Naive thymus-derived CD8-positive, alpha-beta T cell (primary cell): ENCODE measurements around the gene ZFP69B. TPM values are rescaled to one million over a fixed set of nuclear protein-coding genes. Genes with fewer than 3 reads are reported as not detected.
"Not testable (repeated sequence)": the region's sequence is repeated elsewhere in the genome, so short reads cannot be mapped to it uniquely, and the experiment has no call there.

Experiments
- ATAC-seq, 2 donors: fragments of 150-1000 bp; cut with Tn5 transposase in 1 of 2; sonication (Bioruptor Pico), chemical (Tn5 transposase) in 1 of 2; 1 replicate in 1 of 2; 2 replicates in 1 of 2; pipeline ENCODE4 v1.10.0; 2021; ENCODE audit warnings: mild to moderate bottlenecking in 2 of 2, moderate library complexity in 2 of 2
- POLR2A ChIA-PET: fragments of 350-600 bp; sonication (Branson Sonifier 250); formaldehyde crosslinking; loops from one replicate; lab custom pipeline; 2021; ENCODE audit warnings: antibody characterized with exemption; lab: Charles Lee
- DNase-seq, 10 donors: peaks; one replicate each; pipeline versions ENCODE4 v3.0.0 to v3.0.0-alpha.2; 2020 to 2022
- H3K27ac Mint-ChIP-seq, 10 donors: one replicate each; pipeline ENCODE4 v1.8.0; 2020 to 2022; ENCODE audit warnings: mild to moderate bottlenecking in 10 of 10, mixed read lengths in 10 of 10, moderate library complexity in 4 of 10, inconsistent platforms in 1 of 10
- H3K27me3 Mint-ChIP-seq, 5 donors: one replicate each; pipeline ENCODE4 v1.8.0; 2021 to 2022; ENCODE audit warnings: mixed read lengths in 5 of 5
- H3K36me3 Mint-ChIP-seq, 3 donors: one replicate each; pipeline ENCODE4 v1.8.0; 2020 to 2022; ENCODE audit warnings: mixed read lengths in 3 of 3, mild to moderate bottlenecking in 2 of 3, inconsistent platforms in 1 of 3
- H3K4me1 Mint-ChIP-seq, 4 donors: one replicate each; pipeline ENCODE4 v1.8.0; 2021 to 2022; ENCODE audit warnings: mixed read lengths in 4 of 4
- H3K4me3 Mint-ChIP-seq, 10 donors: one replicate each; pipeline ENCODE4 v1.8.0; 2020 to 2022; ENCODE audit warnings: mild to moderate bottlenecking in 10 of 10, mixed read lengths in 10 of 10, moderate library complexity in 6 of 10, inconsistent platforms in 1 of 10
- H3K9me3 Mint-ChIP-seq, 9 donors: one replicate each; pipeline ENCODE4 v1.8.0; 2020 to 2022; ENCODE audit warnings: mixed read lengths in 9 of 9, mild to moderate bottlenecking in 3 of 9, inconsistent platforms in 1 of 9, moderate library complexity in 1 of 9
- polyA plus RNA-seq, 3 donors: library from polyadenylated mRNA; unstranded; fragments of 300-500 nt; fragmentation: Illumina TruSeq; gene quantifications; one replicate each; pipeline ENCODE4 v1.2.3, GENCODE V29; 2021
- total RNA-seq, 8 experiments: library from RNA in 2 of 8; stranded (reverse) in 2 of 8; gene quantifications; one replicate each; pipeline ENCODE4 v1.2.3 and lab custom pipeline; 2021 to 2026

Gene ZFP69B
- total and polyA plus RNA-seq, 5 experiments from 2014 or later, result 1.9 to 13.0 (median 4.4) TPM

GRCh38 chr1:40495315-40495903 lies 45.1 kb downstream of the ZFP69B start:
- POLR2A ChIA-PET, result no interaction called here

GRCh38 chr1:40502651-40503050 lies 52.4 kb downstream of the ZFP69B start:
- peaks cover 38 to 78% (median 46%) of the 10 kb centered on the region in 3 donors for H3K36me3 Mint-ChIP-seq
- H3K4me3 Mint-ChIP-seq, H3K27ac Mint-ChIP-seq, ATAC-seq, H3K27me3 Mint-ChIP-seq, H3K4me1 Mint-ChIP-seq, DNase-seq: not testable (repeated sequence)
- POLR2A ChIA-PET, result interaction anchor here (0.8 kb wide), 1 partner anchor 14 kb away, joined by 3 read pairs; no protein-coding TSS in a partner anchor
- H3K9me3 Mint-ChIP-seq, result peaks cover 18 to 91% (median 41%) of the 10 kb centered on the region in 9 donors

More at GRCh38 chr1:40495315-40495903, 45.1 kb downstream of the ZFP69B start:
- no peaks in the 10 kb centered on the region for H3K4me1 Mint-ChIP-seq
- H3K36me3 Mint-ChIP-seq, result peaks cover 62 to 82% (median 66%) of the 10 kb centered on the region in 3 donors
- DNase-seq, result no peak
- H3K27ac Mint-ChIP-seq, result no peak overlapping the region
- no peaks in the 10 kb centered on the region for H3K27me3 Mint-ChIP-seq
- H3K4me3 Mint-ChIP-seq, result no peak overlapping the region
- H3K9me3 Mint-ChIP-seq, result peaks cover 33 to 89% (median 57%) of the 10 kb centered on the region in 9 donors
- ATAC-seq, result no peak

- H3K27ac Mint-ChIP-seq, result peak overlapping the region in 9 of 10 donors; percentile 75 to 92 (median 87)
- peaks cover 12 to 65% (median 30%) of the 10 kb centered on the region in 9 donors for H3K9me3 Mint-ChIP-seq
- H3K4me1 Mint-ChIP-seq, result peaks cover 11 to 22% (median 12%) of the 10 kb centered on the region in 4 donors
- H3K27me3 Mint-ChIP-seq, result no peaks in the 10 kb centered on the region
- H3K36me3 Mint-ChIP-seq, result peaks cover 26 to 57% (median 27%) of the 10 kb centered on the region in 3 donors
- no peak for DNase-seq
- POLR2A ChIA-PET, result interaction anchor here (1.7 to 2.1 kb wide), 3 partner anchors 23 to 58 kb away, joined by 7 to 16 read pairs (median 10); partner anchors contain the start of genes ZFP69, ZFP69B and ZNF684
- H3K4me3 Mint-ChIP-seq, result peak overlapping the region; percentile 84 to 95 (median 89)
- ATAC-seq, result no peak
These were observed 57.7 kb downstream of the ZFP69B start for GRCh38 chr1:40507973-40508372.

GRCh38 chr1:40508375-40509341 lies 58.4 kb downstream of the ZFP69B start, which contains the start of gene EXO5:
Gene EXO5, plus strand, starts transcription at chr1:40508767. Its CDS starts 5,778 bp downstream, at chr1:40514545.
- POLR2A ChIA-PET, result interaction anchor here (0.8 to 2.1 kb wide), 5 partner anchors 9 to 251 kb away, joined by 3 to 16 read pairs (median 7); partner anchors contain the start of genes ZFP69, ZFP69B and ZNF684
- DNase-seq (peak; percentile 57 to 83 (median 74)), ATAC-seq (peak; percentile 97 to 99)
- Mint-ChIP-seq H3K36me3 (peaks cover 23 to 53% (median 27%) of the 10 kb centered on the region in 3 donors), H3K9me3 (peaks cover 12 to 61% (median 27%) of the 10 kb centered on the region in 9 donors), H3K27ac (peak within 1 kb of the TSS; percentile 81 to 94 (median 87)), H3K4me1 (peaks cover 11 to 22% (median 12%) of the 10 kb centered on the region in 4 donors), H3K4me3 (peak within 1 kb of the TSS; percentile 84 to 95 (median 89)), H3K27me3 (no peaks in the 10 kb centered on the region)

Other genes with a start within 250 kb of the ZFP69B start
- gene TMCO2, start 202.5 kb upstream of the ZFP69B start, total RNA-seq, result not detected
- gene TMCO2, start 202.5 kb upstream of the ZFP69B start, polyA plus RNA-seq, result not detected
- 10 to 100 TPM; 18.3 to 19.7 TPM for gene ZMPSTE24, start 192.2 kb upstream of the ZFP69B start, total RNA-seq
- 10 to 100 TPM; 20.8 to 23.6 (median 23.0) TPM for gene ZMPSTE24, start 192.2 kb upstream of the ZFP69B start, polyA plus RNA-seq
- 1 to 10 TPM; 5.2 to 6.3 TPM for gene COL9A2, start 133.2 kb upstream of the ZFP69B start, total RNA-seq
- gene COL9A2, start 133.2 kb upstream of the ZFP69B start, polyA plus RNA-seq, result under 1 TPM; 0.73 to 0.83 (median 0.76) TPM
- gene SMAP2, start 76.7 kb upstream of the ZFP69B start, total RNA-seq, result 100 to 1,000 TPM; 154 to 160 TPM
- gene SMAP2, start 76.7 kb upstream of the ZFP69B start, polyA plus RNA-seq, result 100 to 1,000 TPM; 297 to 506 (median 298) TPM
- 1 to 10 TPM; 3.8 to 4.5 TPM for gene ZFP69, start 26.8 kb downstream of the ZFP69B start, total RNA-seq
- gene ZFP69, start 26.8 kb downstream of the ZFP69B start, polyA plus RNA-seq, result 1 to 10 TPM; 2.9 to 6.6 (median 6.2) TPM
- gene EXO5, start 58.3 kb downstream of the ZFP69B start, total RNA-seq, result 10 to 100 TPM; 10.8 to 13.3 TPM
- gene EXO5, start 58.3 kb downstream of the ZFP69B start, polyA plus RNA-seq, result 1 to 10 TPM; 4.0 to 7.8 (median 4.5) TPM
- 1 to 10 TPM; 5.7 TPM for gene ZNF684, start 81.2 kb downstream of the ZFP69B start, total RNA-seq
- gene ZNF684, start 81.2 kb downstream of the ZFP69B start, polyA plus RNA-seq, result 1 to 10 TPM; 3.7 to 5.2 (median 4.2) TPM
- gene RIMS3, start 215.2 kb downstream of the ZFP69B start, total RNA-seq, result 1 to 10 TPM; 1.2 to 2.0 TPM
- 1 to 10 TPM in 2 of 3 donors, under 1 TPM in 1; 0.76 to 1.5 (median 1.0) TPM for gene RIMS3, start 215.2 kb downstream of the ZFP69B start, polyA plus RNA-seq
- 10 to 100 TPM; 65.8 to 67.2 TPM for gene NFYC, start 241.2 kb downstream of the ZFP69B start, total RNA-seq
- gene NFYC, start 241.2 kb downstream of the ZFP69B start, polyA plus RNA-seq, result 10 to 100 TPM; 32.5 to 46.9 (median 33.3) TPM